PC-3 (cell line): ENCODE measurements around the gene NUP62. TPM values are rescaled to one million over a fixed set of nuclear protein-coding genes. Genes with fewer than 3 reads are reported as not detected.

Experiments
- ATAC-seq: fragments of 200-7000 bp; cut with Tn5 transposase; 2 replicates; pipeline ENCODE4 v1.9.1; 2020; ENCODE audit warnings: mild to moderate bottlenecking, moderate library complexity
- BruUV-seq: library from RNA; stranded (reverse); fragments of 400-500 nt; replicated peaks from 2 replicates; lab custom pipeline; 2021; lab: Mats Ljungman, UMichigan
- CTCF ChIA-PET: fragments of 300-600 bp; sonication (Branson Sonifier 250); formaldehyde crosslinking; loops from one replicate; lab custom pipeline; 2022; ENCODE audit warnings: antibody characterized with exemption; lab: Charles Lee
- POLR2A ChIA-PET: fragments of 300-600 bp; sonication (Branson Sonifier 250); formaldehyde crosslinking; loops from one replicate; lab custom pipeline; 2022; ENCODE audit warnings: antibody characterized with exemption; ENCODE audit not compliant: unreplicated experiment; lab: Charles Lee
- DNase-seq: peaks from one replicate; pipeline ENCODE4 v3.0.0-alpha.2; 2015
- H2AFZ ChIP-seq: fragments of 300-600 bp; sonication (generic); 2 replicates; pipeline ENCODE4 v1.6.0; 2016; ENCODE audit warnings: antibody characterized with exemption, low read length
- H3F3A ChIP-seq: fragments of 300-600 bp; sonication (generic); one replicate; pipeline ENCODE4 v1.6.0; 2017; ENCODE audit warnings: antibody characterized with exemption, low read length, control low read depth, mild to moderate bottlenecking; ENCODE audit not compliant: unreplicated experiment
- H3K27ac ChIP-seq: fragments of 300-600 bp; sonication (generic); 2 replicates; pipeline ENCODE4 v1.5.1; 2016; ENCODE audit warnings: mild to moderate bottlenecking, low read length
- H3K27me3 ChIP-seq: fragments of 300-600 bp; sonication (generic); 2 replicates; pipeline ENCODE4 v1.6.1; 2016; ENCODE audit warnings: low read length, mixed read lengths
- H3K36me3 ChIP-seq: fragments of 300-600 bp; sonication (generic); 2 replicates; pipeline ENCODE4 v1.6.1; 2016; ENCODE audit warnings: low read depth, mixed run types, low read length, mixed read lengths
- H3K4me1 ChIP-seq: fragments of 300-600 bp; sonication (generic); 2 replicates; pipeline ENCODE4 v1.5.1; 2016; ENCODE audit warnings: low read length; ENCODE audit not compliant: insufficient read depth
- H3K4me2 ChIP-seq: fragments of 300-600 bp; sonication (generic); 2 replicates; pipeline ENCODE4 v1.6.0; 2016; ENCODE audit warnings: low read length
- H3K4me3 ChIP-seq: fragments of 300-600 bp; sonication (generic); 2 replicates; pipeline ENCODE4 v1.5.1; 2016; ENCODE audit warnings: mild to moderate bottlenecking, low read length, mixed read lengths
- H3K79me2 ChIP-seq: fragments of 300-600 bp; sonication (generic); 2 replicates; pipeline ENCODE4 v1.6.1; 2017; ENCODE audit warnings: low read length, mixed read lengths
- H3K9ac ChIP-seq: fragments of 300-600 bp; sonication (generic); 2 replicates; pipeline ENCODE4 v1.6.0; 2016; ENCODE audit warnings: mild to moderate bottlenecking, low read length
- H3K9me2 ChIP-seq: fragments of 300-600 bp; sonication (generic); replicated peaks from 2 replicates; pipeline ENCODE4 v1.6.1; 2016; ENCODE audit warnings: mixed run types, low read length, mixed read lengths
- H3K9me3 ChIP-seq: fragments of 300-600 bp; sonication (generic); 2 replicates; pipeline ENCODE4 v1.6.1; 2016; ENCODE audit warnings: low read length, mixed read lengths
- H4K20me1 ChIP-seq: fragments of 300-600 bp; sonication (generic); 2 replicates; pipeline ENCODE4 v1.6.1; 2016; ENCODE audit warnings: low read length, mixed read lengths
- CTCF ChIP-seq: fragments of 300-600 bp; sonication (generic); conservative IDR thresholded peaks from 2 replicates; pipeline ENCODE4 v1.5.1; 2017; ENCODE audit warnings: antibody characterized with exemption, low read depth, mild to moderate bottlenecking, low read length
- EZH2 ChIP-seq: fragments of 300-600 bp; sonication (generic); IDR thresholded peaks from one replicate; pipeline ENCODE4 v1.6.1; 2017; ENCODE audit warnings: antibody characterized with exemption, mild to moderate bottlenecking, low read length; ENCODE audit not compliant: unreplicated experiment
- EZH2phosphoT487 ChIP-seq: fragments of 300-600 bp; sonication (generic); IDR thresholded peaks from 2 replicates; pipeline ENCODE4 v1.6.1; 2018; ENCODE audit warnings: mild to moderate bottlenecking, antibody characterized with exemption, low read length, borderline replicate concordance
- intact Hi-C: fragments of 100-400 bp; cut with micrococcal nuclease; formaldehyde crosslinking; loops from 2 replicates; pipeline ENCODE4 v1.9.0; 2023
- total RNA-seq: library from RNA; depleted of rRNA; stranded (reverse); fragments of >200 nt; gene quantifications from 2 replicates; pipeline ENCODE4 v1.2.3, GENCODE V29; 2014

Gene NUP62
- total RNA-seq, 1 experiment from 2014 or later: 129 TPM

DNA sequence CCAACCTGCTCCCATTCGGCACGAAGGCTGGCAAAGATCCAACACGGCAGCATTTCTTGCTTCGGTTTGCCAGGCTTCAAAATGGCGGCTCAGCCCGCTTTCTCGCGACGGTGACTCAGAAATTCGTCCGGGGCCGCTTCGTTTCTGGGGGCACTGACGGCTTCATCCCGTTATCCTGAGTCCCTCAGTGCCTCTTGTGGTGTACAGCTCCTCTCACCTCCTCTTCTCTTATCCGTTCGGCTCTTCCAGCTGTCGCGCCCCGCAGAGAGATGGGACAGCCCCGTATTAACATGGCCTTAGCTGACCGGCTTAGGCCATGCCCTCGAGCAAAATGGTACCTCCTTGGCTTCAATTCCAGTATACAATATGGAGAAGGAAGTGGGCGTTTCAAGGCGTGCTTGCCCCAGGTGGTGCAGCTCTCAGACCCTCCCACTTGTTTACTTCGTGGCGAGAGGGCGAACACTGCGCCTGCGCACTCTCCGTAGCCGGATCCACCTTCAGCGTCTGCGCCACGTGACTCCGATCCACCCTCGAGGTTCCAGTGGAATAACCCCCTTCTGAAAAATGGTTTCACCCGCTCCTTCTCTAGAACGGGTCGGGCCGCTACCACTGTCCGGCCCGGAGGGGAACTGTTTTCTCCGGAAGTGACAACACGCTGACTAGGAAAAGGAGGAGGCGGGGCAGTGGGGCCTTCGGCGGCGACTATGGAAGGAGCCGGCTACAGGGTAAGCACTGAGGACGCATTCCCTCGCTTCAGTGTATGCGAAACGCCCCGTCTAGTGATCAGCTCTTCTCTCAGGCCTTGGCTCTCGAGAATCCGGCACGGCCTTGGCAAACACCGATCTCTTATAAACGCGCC lies 52.1 kb downstream of the NUP62 start, which contains the start of the genes AKT1S1 and TBC1D17:
TSS of gene AKT1S1 (minus strand) at position 336 of the 859 bp plus-strand sequence. CDS start 4,060 bp downstream, outside the sequence.
TSS of gene TBC1D17 (plus strand) at position 683 of the 859 bp plus-strand sequence. CDS start at position 705, 22 bp downstream.
- peaks cover 26% of the 10 kb centered on the region for H3K4me1 ChIP-seq
- intact Hi-C loops: loop anchor here (1.0 to 5.0 kb wide), 3 partner anchors 8 to 200 kb away; partner anchors contain the start of gene PRMT1
- ChIA-PET CTCF (interaction anchor here (0.9 kb wide), 1 partner anchor 12 kb away, joined by 3 read pairs; no protein-coding TSS in a partner anchor), POLR2A (no interaction called here)
- H3K9me3 ChIP-seq: no peaks in the 10 kb centered on the region
- TF ChIP-seq CTCF (no peak), EZH2phosphoT487 (no peak), EZH2 (no peak)
- TSS peak; percentile 58 for BruUV-seq
- no peaks in the 10 kb centered on the region for H3K9me2 ChIP-seq
- H3K79me2 ChIP-seq: peaks cover 41% of the 10 kb centered on the region
- H3K9ac ChIP-seq: peak within 1 kb of the TSS; percentile 98
- H3K4me3 ChIP-seq: peak within 1 kb of the TSS; percentile 93
- H3K4me2 ChIP-seq: peak within 1 kb of the TSS; percentile 98
- peak within 1 kb of the TSS; percentile 93 for H2AFZ ChIP-seq
- H4K20me1 ChIP-seq: no peaks in the 10 kb centered on the region
- H3K27me3 ChIP-seq: no peaks in the 10 kb centered on the region
- H3K27ac ChIP-seq: peak within 1 kb of the TSS; percentile 91
- peak; percentile 65 for ATAC-seq
- H3F3A ChIP-seq: no peaks in the 10 kb centered on the region
- DNase-seq: peak; percentile 100
- peaks cover 10% of the 10 kb centered on the region for H3K36me3 ChIP-seq

DNA sequence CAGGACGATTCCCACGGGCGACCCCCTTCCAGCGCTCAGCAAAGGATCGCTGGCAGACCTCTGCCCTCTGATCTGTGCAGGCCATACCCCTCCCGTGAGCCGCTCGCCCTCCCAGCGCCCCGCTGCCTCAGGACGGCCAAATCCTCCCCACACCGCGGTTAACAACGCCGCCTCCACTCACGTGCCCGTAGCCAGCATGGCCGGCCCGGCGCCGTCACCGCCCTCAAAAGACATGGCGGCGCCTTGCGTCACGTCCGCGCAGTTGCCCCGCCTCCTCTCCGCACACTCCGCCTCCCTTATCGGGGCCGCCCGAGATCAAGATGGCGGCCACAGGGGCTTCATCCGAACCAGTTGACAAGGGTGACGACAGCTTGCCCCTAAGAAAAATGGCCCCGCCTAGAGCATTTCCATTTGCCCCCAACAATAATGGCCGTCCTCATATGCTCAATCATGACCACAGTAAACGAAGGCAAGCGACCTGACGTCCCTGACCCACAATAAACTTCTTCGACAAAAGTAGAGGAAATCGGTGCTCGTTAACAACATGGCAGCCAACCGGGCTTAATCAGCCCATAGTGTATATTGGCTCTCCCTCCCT lies 52.8 kb downstream of the NUP62 start:
- BruUV-seq: no TSS peak

More for the DNA sequence above, 52.8 kb downstream of the NUP62 start:
- Histone ChIP-seq H3K79me2 (peaks cover 41% of the 10 kb centered on the region), H3K4me1 (peaks cover 26% of the 10 kb centered on the region), H3K9me2 (no peaks in the 10 kb centered on the region), H3K27me3 (no peaks in the 10 kb centered on the region), H3F3A (no peaks in the 10 kb centered on the region), H3K4me2 (peak overlapping the region; percentile 98), H3K9me3 (no peaks in the 10 kb centered on the region), H3K4me3 (peak overlapping the region; percentile 93), H3K27ac (peak overlapping the region; percentile 91), H4K20me1 (no peaks in the 10 kb centered on the region), H3K36me3 (peaks cover 10% of the 10 kb centered on the region; the same call in 1 of the 2 replicates), H2AFZ (peak overlapping the region; percentile 80), H3K9ac (peak overlapping the region; percentile 98)
- ChIA-PET POLR2A (interaction anchor here (0.6 kb wide), 1 partner anchor 36 kb away, joined by 31 read pairs; no protein-coding TSS in a partner anchor), CTCF (interaction anchor here (0.9 kb wide), 1 partner anchor 11 kb away, joined by 3 read pairs; no protein-coding TSS in a partner anchor)
- intact Hi-C loops: loop anchor here (1.0 to 5.0 kb wide), 3 partner anchors 7 to 199 kb away; partner anchors contain the start of gene PRMT1
- DNase-seq (peak; percentile 99), ATAC-seq (peak; percentile 56)
- TF ChIP-seq EZH2phosphoT487: no peak
- no peak for TF ChIP-seq EZH2
- TF ChIP-seq CTCF: no peak
